ENCODE results near the gene KCNJ14.
A peak's percentile ranks its signal among the peaks of the same experiment; 100 is the strongest.

Gene KCNJ14

DNA sequence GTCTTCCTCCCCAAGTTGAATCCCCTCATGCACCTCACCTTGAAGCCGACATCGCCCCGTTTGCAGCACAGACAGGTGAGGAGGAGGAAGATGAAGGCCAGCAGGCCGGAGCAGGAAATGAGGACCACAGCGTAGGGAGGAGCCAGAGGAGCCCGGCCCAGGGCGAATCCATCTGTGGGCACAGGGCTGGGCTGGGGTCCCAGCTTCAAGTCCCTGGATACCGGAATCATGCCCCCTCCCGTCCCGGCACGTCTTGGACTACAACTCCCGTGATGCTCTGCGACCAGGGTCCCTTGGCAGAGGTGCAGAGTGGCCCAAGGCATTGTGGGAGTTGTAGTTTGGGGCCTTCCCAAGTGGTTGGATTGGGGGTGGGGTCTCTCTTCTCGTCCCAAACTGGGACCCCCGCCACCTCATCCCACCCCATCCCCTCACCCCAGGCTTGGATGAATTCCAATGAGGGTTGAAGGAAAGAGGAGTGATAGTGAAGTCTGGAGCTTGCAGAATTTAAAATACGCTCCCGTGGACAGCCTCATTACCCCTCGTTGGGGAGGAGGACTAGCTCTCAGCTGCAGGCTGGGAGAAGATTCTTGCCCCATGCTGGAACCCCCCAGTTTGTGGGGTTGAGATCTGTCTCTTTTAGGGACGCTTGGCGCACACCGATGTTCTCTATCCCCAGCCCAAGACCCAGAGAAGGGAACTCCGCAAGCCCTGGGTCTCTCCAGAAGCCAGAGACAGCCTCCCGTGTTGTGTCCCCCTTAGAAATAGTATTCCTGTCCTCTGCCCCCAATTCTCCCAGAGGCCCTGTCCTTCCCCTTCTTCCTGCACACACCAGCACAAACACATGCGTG is 55.3 kb downstream of the KCNJ14 start:
- DNase-seq: peak; percentile 68

DNA sequence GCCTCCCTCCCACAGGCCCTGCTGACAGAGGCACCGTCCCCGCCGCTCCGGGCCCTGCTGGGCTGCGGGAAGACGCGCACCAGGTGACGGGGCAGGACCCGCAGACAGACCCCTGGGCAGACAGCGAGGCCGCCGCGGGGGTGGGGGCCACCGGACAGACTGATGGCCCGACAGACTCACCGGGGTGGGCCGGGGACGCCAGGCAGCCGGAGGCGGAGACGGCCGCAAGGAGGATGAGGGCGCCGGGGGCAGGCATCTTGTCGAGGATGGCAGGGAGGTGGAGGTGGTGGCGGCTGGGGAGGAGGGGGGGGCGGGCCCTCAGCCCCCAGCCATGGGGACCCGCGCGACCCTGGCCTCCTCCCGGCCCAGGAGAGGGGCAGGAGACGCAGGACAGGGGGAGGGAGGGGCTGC is 56.0 kb downstream of the KCNJ14 start:
- DNase-seq: no peak

DNA sequence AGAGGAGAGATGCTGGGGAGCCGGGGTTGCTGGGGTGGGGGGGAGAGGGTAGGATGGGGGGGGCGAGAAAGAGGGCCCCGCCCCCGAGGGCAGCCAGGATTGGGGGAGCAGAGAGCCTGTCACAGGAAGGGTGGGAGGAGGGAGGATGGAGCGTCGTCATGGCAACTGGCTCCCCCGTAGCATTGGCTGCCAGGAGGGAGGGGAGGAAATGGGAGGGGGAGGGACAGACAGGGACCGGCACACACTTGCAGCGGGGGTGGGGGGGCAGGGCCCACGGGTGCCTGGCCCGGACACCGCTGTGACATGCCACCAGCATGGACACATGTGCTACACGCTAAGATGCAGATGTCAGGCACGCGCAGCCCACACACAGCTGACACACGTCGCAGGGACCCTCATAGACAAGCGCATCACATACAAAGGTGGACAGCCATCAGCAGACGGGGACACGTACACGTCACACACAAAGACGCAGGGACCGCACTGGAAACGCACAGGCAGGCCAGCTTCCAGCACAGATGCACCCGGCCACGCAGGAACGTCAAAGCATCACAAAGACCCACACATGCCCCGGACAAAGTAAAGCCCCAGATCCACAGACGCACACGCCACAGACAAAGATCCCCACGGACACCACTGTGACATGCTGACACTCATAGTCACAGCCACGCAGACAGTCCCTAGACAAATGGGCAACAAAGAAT is 56.6 kb downstream of the KCNJ14 start, which contains the start of gene LMTK3:
LMTK3 (minus strand) TSS at position 36 of the 704 bp plus-strand sequence. CDS start 259 bp downstream, outside the sequence.
- peak; percentile 92 for DNase-seq

DNA sequence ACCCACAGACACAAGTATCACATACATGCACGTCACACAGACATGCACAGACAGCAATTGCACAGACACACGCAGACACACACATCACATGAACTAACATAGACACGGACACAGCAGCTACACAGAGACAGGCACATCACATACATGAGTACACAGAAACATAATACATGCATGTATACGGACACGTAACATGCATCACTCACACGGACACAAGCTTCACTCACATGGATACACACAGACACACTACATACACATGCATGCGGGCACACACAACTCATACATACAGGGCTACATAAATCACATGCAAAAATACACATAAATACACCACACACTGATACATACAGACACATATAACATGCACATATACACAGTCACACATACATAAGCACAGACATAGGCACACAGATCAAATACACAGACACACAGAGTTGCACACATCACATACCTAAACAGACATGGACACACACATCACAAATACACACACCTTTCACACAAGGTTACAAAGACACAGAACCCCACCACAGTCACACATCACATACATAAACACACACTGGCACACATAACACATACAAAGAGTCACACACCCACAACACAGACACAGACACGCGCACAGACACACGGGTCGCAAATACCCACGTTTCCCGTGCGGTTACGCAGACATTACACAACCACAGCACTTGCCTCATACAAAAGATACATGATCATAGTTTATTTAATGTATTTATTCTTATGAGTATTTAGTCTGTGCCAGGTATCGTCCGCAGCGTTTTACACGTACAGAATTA is 57.3 kb downstream of the KCNJ14 start:
- no peak for DNase-seq

DNA sequence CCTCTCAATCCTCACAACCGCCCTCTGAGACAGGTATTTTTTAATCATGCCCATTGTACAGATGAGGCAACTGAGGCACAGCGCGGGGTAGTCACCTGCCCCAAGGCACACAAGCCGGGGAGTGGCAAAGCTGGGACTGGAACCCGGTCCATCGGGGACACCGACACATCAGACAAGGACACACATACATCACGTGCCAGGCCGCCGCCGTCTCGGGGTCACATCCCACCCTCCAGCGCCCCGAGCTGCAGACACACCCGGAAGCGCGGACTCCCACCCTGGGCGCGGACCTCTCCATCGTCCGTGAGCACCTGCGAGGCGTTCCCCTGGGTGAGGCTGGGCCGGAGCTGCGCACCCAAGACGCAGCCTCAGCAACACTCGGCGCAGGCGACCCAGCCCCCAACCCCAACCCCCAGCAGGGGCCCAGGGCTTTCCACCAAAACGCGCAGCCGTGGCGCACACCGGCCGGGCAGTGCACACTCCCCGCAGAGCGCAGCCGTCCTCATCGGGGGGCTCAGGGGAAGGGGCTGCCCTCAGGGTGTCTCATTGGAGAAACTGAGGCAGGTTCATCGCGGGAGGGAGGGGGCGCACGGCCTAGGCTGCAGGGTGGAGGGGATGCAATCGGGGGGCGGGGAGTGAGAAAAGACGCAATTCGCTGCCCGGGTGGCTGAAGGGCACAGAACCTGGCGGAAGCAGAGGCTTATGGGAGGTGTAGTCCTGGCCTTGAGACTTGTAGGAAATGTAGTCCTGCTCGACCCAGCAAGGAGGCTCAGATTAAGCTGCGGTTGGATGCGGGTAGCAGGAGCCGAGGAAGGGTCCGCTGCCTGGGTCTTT is 58.1 kb downstream of the KCNJ14 start:
- peak; percentile 78 for DNase-seq

DNA sequence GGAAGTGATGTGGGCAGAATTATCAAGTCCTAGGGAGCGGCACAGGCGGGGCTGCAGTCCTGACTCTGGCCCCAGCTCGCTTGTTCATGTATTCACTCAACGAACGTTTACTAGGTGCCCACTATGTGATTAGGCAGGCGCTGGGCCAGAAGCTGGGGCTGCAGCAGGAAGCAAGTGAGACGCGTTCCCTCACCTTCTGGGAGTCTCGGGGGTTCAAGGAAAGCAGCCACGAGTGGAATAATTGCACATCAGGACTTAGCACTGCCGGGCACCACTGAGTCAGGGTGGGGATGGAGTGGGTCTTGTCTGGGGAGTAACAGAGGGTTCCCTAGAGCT is 58.7 kb downstream of the KCNJ14 start:
- no peak for DNase-seq

DNA sequence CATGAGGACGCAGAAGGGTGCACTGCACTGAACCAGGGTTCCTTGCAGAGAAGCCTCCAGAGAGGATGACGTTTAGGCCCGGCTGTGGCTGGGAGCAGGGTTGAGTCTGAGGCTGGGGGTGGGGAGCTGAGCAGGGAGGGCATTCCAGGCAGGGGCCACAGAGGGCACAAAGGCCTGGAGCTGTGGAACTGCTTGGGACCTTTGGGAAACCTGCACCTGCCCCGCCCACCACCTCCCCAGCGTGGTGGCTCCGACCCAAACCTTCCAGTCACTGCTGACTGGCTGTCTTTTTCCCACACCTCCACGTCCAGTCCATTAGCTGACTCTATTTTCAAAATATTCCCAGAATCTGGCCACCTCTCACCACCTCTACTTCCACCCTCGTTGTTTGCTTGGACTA is 61.2 kb downstream of the KCNJ14 start:
- DNase-seq: no peak

Measured in CD4-positive, alpha-beta T cell treated with Interleukin-15 for 1 hour (primary cell).